HEK293 (cell line): Measurements from ENCODE around the gene L3MBTL3.

Source experiments
- CTCF ChIP-seq: fragments of 450-650 bp; formaldehyde crosslinking; IDR thresholded peaks from 2 replicates; pipeline ENCODE4 v1.5.1; 2016; ENCODE audit warnings: missing biosample characterization, missing genetic modification characterization
- HOXA7 ChIP-seq: sonication (generic); formaldehyde crosslinking; IDR thresholded peaks from 2 replicates; pipeline ENCODE4 v1.8.1; 2022; ENCODE audit warnings: missing genetic modification reagents, borderline replicate concordance
- PBX3 ChIP-seq: sonication (generic); formaldehyde crosslinking; IDR thresholded peaks from 2 replicates; pipeline ENCODE4 v1.8.1; 2022; ENCODE audit warnings: mild to moderate bottlenecking, moderate library complexity, missing genetic modification reagents
- REST ChIP-seq: fragments of 450-650 bp; formaldehyde crosslinking; IDR thresholded peaks from 2 replicates; pipeline ENCODE4 v1.5.1; 2016; ENCODE audit warnings: missing biosample characterization, missing genetic modification characterization
- SALL2 ChIP-seq: fragments of 450-650 bp; formaldehyde crosslinking; IDR thresholded peaks from 2 replicates; pipeline ENCODE4 v1.5.0; 2017; ENCODE audit warnings: missing biosample characterization, mild to moderate bottlenecking, missing genetic modification characterization, borderline replicate concordance
- SCRT2 ChIP-seq: fragments of 450-650 bp; formaldehyde crosslinking; IDR thresholded peaks from 2 replicates; pipeline ENCODE4 v1.5.1; 2016; ENCODE audit warnings: missing biosample characterization, missing genetic modification characterization
- ZBTB11 ChIP-seq: fragments of 450-650 bp; formaldehyde crosslinking; conservative IDR thresholded peaks from 2 replicates; pipeline ENCODE4 v1.5.1; 2016; ENCODE audit warnings: low read depth, missing biosample characterization, missing genetic modification characterization
- ZBTB21 ChIP-seq: fragments of 450-650 bp; formaldehyde crosslinking; IDR thresholded peaks from 2 replicates; pipeline ENCODE4 v1.5.1; 2017; ENCODE audit warnings: missing biosample characterization, missing genetic modification characterization
- ZNF112 ChIP-seq: fragments of 450-650 bp; formaldehyde crosslinking; IDR thresholded peaks from 2 replicates; pipeline ENCODE4 v1.5.0; 2017; ENCODE audit warnings: missing biosample characterization, missing genetic modification characterization
- ZNF24 ChIP-seq: fragments of 450-650 bp; formaldehyde crosslinking; IDR thresholded peaks from 2 replicates; pipeline ENCODE4 v1.5.1; 2016; ENCODE audit warnings: missing biosample characterization, missing genetic modification characterization
- ZNF274 ChIP-seq, 2 experiments: fragments of 200-500 bp in 1 of 2; fragments of 450-650 bp in 1 of 2; sonication (Bioruptor generic) in 1 of 2; formaldehyde crosslinking in 1 of 2; IDR thresholded peaks; 2 replicates each; pipeline versions ENCODE4 v1.5.1 to v1.6.1; 2014 to 2016; ENCODE audit warnings: borderline replicate concordance in 1 of 2, inconsistent platforms in 1 of 2, low read length in 1 of 2, missing biosample characterization in 1 of 2, missing genetic modification characterization in 1 of 2
- ZNF549 ChIP-seq: fragments of 450-650 bp; IDR thresholded peaks from 2 replicates; pipeline ENCODE4 v1.5.1; 2018; ENCODE audit warnings: missing biosample characterization, missing genetic modification characterization, mild to moderate bottlenecking, inconsistent platforms, moderate library complexity
- ZSCAN18 ChIP-seq: fragments of 450-650 bp; formaldehyde crosslinking; IDR thresholded peaks from 2 replicates; pipeline ENCODE4 v1.5.1; 2016; ENCODE audit warnings: missing biosample characterization, missing genetic modification characterization
- ZSCAN30 ChIP-seq: fragments of 450-650 bp; IDR thresholded peaks from 2 replicates; pipeline ENCODE4 v1.5.1; 2018; ENCODE audit warnings: missing biosample characterization, mild to moderate bottlenecking, missing genetic modification characterization, moderate library complexity

- TF ChIP-seq ZNF274 (IDR thresholded peaks at IDR 0.05; ENCODE audit: low read length) = no peak
- TF ChIP-seq ZNF274 (tag by site-specific recombination; IDR thresholded peaks at IDR 0.05; ENCODE audit: borderline replicate concordance) = no peak
- TF ChIP-seq ZSCAN18 (tag by site-specific recombination) = no peak
- no peak for TF ChIP-seq PBX3
- no peak for TF ChIP-seq ZNF549
- TF ChIP-seq SALL2 (tag by site-specific recombination) = no peak
- TF ChIP-seq ZBTB11 (tag by site-specific recombination) = no peak
- TF ChIP-seq ZNF112 (tag by site-specific recombination) = no peak
- no peak for TF ChIP-seq CTCF (tag by site-specific recombination)
- TF ChIP-seq SCRT2 (tag by site-specific recombination) = no peak
- TF ChIP-seq ZBTB21 = no peak
- no peak for TF ChIP-seq HOXA7 (CRISPR knock-in tag)
- no peak for TF ChIP-seq ZSCAN30 (tag by site-specific recombination)
- TF ChIP-seq REST (tag by site-specific recombination) = no peak
- TF ChIP-seq ZNF24 (tag by site-specific recombination) = no peak
Observed at GRCh38 chr6:130164251-130164650, 145.9 kb downstream of the L3MBTL3 start.
